NT2/D1 (cell line): ENCODE measurements around the gene DENND4C.

ENCODE experiments used
- SUZ12 ChIP-seq: IDR thresholded peaks from 2 replicates; pipeline ENCODE4 v1.6.1; 2011; ENCODE audit not compliant: insufficient read length, insufficient read depth; ENCODE audit errors: extremely low read depth
- YY1 ChIP-seq: IDR thresholded peaks from 2 replicates; pipeline ENCODE4 v1.6.1; 2011; ENCODE audit not compliant: insufficient read length, insufficient read depth
- ZNF274 ChIP-seq: IDR thresholded peaks from 2 replicates; pipeline ENCODE4 v1.6.1; 2011; ENCODE audit warnings: mild to moderate bottlenecking, low read depth, low read length

- TF ChIP-seq ZNF274: no peak
- no peak for TF ChIP-seq SUZ12
- TF ChIP-seq YY1: no peak
Measured at GRCh38 chr9:19231904-19232822, 1.7 kb downstream of the DENND4C start.
